ENCODE measurements around the gene FJX1.

Gene FJX1

GRCh38 chr11:35583843-35584242 lies 34.4 kb upstream of the FJX1 start:
- no peak for TF ChIP-seq CTCF (conservative IDR thresholded peaks at IDR 0.05)
- H3K27ac ChIP-seq = no peak overlapping the region

- TF ChIP-seq CTCF (conservative IDR thresholded peaks at IDR 0.05) = no peak
- no peak overlapping the region for H3K27ac ChIP-seq
Observed at GRCh38 chr11:35584321-35584720, 33.9 kb upstream of the FJX1 start.

- H3K27ac ChIP-seq = no peak overlapping the region
- no peak for TF ChIP-seq CTCF (conservative IDR thresholded peaks at IDR 0.05)
Observed at GRCh38 chr11:35585416-35585815, 32.8 kb upstream of the FJX1 start.

GRCh38 chr11:35586222-35586621 lies 32.0 kb upstream of the FJX1 start:
- H3K27ac ChIP-seq = no peak overlapping the region
- TF ChIP-seq CTCF (conservative IDR thresholded peaks at IDR 0.05) = no peak

- TF ChIP-seq CTCF (conservative IDR thresholded peaks at IDR 0.05) = no peak
- no peak overlapping the region for H3K27ac ChIP-seq
Observed at GRCh38 chr11:35587972-35588371, 30.3 kb upstream of the FJX1 start.

GRCh38 chr11:35588627-35589026 lies 29.6 kb upstream of the FJX1 start:
- TF ChIP-seq CTCF (conservative IDR thresholded peaks at IDR 0.05) = no peak
- H3K27ac ChIP-seq = no peak overlapping the region

- no peak for TF ChIP-seq CTCF (conservative IDR thresholded peaks at IDR 0.05)
- no peak overlapping the region for H3K27ac ChIP-seq
Observed at GRCh38 chr11:35589281-35589680, 29.0 kb upstream of the FJX1 start.

- no peak for TF ChIP-seq CTCF (conservative IDR thresholded peaks at IDR 0.05)
- H3K27ac ChIP-seq = no peak overlapping the region
Observed at GRCh38 chr11:35590412-35590811, 27.8 kb upstream of the FJX1 start.
